Breast epithelium (tissue), 3 donors: ENCODE results near the gene BMP15.

Experiments
- POLR2A ChIP-seq: fragments of 450-650 bp; IDR thresholded peaks from one replicate; pipeline ENCODE4 v1.6.1; 2016; ENCODE audit warnings: antibody characterized with exemption, mild to moderate bottlenecking, moderate library complexity
- TF ChIP-seq, protein P1 (sequence below), 3 donors: fragments of 450-650 bp; IDR thresholded peaks; one replicate each; pipeline ENCODE4 v1.5.1; 2016 to 2017; ENCODE audit warnings: antibody characterized with exemption in 3 of 3, mild to moderate bottlenecking in 3 of 3, moderate library complexity in 3 of 3

GRCh38 chrX:50871922-50872453 is 38.5 kb upstream of the BMP15 start:
- TF ChIP-seq, protein P1, sequence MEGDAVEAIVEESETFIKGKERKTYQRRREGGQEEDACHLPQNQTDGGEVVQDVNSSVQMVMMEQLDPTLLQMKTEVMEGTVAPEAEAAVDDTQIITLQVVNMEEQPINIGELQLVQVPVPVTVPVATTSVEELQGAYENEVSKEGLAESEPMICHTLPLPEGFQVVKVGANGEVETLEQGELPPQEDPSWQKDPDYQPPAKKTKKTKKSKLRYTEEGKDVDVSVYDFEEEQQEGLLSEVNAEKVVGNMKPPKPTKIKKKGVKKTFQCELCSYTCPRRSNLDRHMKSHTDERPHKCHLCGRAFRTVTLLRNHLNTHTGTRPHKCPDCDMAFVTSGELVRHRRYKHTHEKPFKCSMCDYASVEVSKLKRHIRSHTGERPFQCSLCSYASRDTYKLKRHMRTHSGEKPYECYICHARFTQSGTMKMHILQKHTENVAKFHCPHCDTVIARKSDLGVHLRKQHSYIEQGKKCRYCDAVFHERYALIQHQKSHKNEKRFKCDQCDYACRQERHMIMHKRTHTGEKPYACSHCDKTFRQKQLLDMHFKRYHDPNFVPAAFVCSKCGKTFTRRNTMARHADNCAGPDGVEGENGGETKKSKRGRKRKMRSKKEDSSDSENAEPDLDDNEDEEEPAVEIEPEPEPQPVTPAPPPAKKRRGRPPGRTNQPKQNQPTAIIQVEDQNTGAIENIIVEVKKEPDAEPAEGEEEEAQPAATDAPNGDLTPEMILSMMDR (IDR thresholded peaks at IDR 0.05) = no peak
- no peak for TF ChIP-seq POLR2A
